Heart left ventricle (tissue), 13 donors: ENCODE measurements around the gene SORBS2.

Experiments used
- POLR2A ChIP-seq, 2 donors: fragments of 450-650 bp; IDR thresholded peaks; one replicate each; pipeline ENCODE4 v1.6.1; 2017; ENCODE audit warnings: antibody characterized with exemption in 2 of 2, mild to moderate bottlenecking in 2 of 2, moderate library complexity in 2 of 2
- TF ChIP-seq, protein P1 (sequence below), 12 donors: fragments of 200-600 bp; sonication (generic) in 4 of 12; IDR thresholded peaks; one replicate each; pipeline versions ENCODE4 v1.5.0 to v1.8.0; 2018 to 2022; ENCODE audit warnings: antibody characterized with exemption in 12 of 12, mild to moderate bottlenecking in 5 of 12
- donor health status: ischemic (EF 13 %, LVEDD 7.1; RV severe dilation, severe dysfunction).
- donor health status: DM: no; HTN: yes; CAD: no.
- donor health status: DM: no; HTN: no; CAD: no.
- donor health status: ischemic (EF 25% LVEDD 6.9; RV normal size, moderate dysfunction).
- donor health status: ischemic (EF 25% LVEDD 5.7; RV mildly dilated, moderate dysfunction).
- donor health status: ischemic (EF 35%, LVEDD 5.7; RV mildly dilated, moderate dysfunction).
- donor health status: nonischemic (EF 11% LVEDD 7.7; RV severe dilation, severe dysfunction).
- donor health status: DM: yes; HTN: yes; CAD: no.
- donor health status: PGD.
- donor health status: ischemic (EF 29% LVEDD 5.4; RV normal size, mild dysfunction).
- donor health status: nonischemic (EF 23%, LVEDD 6.1; RV moderate dilation, normal function).

DNA sequence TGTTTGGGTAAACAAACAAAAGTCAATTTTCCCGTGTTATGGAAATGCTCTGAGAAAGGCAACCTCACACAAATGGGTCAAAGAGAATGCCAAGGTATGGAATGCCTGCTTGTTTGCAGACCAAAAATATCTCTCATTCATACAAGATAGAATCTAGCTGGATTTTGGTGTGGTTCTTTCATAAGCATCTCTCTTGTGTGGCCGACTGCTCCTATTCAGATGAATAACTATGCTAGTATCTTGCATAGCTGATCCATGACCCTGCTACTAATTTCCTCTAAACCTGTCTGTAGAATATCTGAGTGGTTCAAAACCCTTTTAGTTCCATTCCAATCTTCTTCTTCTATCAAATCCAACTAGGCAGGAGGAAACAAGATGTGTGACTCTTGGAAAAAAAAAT, 28.2 kb upstream of the SORBS2 start:
- TF ChIP-seq, protein P1, sequence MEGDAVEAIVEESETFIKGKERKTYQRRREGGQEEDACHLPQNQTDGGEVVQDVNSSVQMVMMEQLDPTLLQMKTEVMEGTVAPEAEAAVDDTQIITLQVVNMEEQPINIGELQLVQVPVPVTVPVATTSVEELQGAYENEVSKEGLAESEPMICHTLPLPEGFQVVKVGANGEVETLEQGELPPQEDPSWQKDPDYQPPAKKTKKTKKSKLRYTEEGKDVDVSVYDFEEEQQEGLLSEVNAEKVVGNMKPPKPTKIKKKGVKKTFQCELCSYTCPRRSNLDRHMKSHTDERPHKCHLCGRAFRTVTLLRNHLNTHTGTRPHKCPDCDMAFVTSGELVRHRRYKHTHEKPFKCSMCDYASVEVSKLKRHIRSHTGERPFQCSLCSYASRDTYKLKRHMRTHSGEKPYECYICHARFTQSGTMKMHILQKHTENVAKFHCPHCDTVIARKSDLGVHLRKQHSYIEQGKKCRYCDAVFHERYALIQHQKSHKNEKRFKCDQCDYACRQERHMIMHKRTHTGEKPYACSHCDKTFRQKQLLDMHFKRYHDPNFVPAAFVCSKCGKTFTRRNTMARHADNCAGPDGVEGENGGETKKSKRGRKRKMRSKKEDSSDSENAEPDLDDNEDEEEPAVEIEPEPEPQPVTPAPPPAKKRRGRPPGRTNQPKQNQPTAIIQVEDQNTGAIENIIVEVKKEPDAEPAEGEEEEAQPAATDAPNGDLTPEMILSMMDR (IDR thresholded peaks at IDR 0.05): no peak
- TF ChIP-seq POLR2A (IDR thresholded peaks at IDR 0.05): no peak
